NCI-H1436 treated with DMSO at 0.1 percent for 48 hours (cell line): ENCODE data around the gene CPLANE2.
"Not testable (repeated sequence)": the region's sequence is repeated elsewhere in the genome, so short reads cannot be mapped to it uniquely, and the experiment has no call there.

Experiments used
- DNase-seq: peaks from one replicate; lab custom pipeline; 2025; lab: John Stamatoyannopoulos, UW

Gene CPLANE2

DNA sequence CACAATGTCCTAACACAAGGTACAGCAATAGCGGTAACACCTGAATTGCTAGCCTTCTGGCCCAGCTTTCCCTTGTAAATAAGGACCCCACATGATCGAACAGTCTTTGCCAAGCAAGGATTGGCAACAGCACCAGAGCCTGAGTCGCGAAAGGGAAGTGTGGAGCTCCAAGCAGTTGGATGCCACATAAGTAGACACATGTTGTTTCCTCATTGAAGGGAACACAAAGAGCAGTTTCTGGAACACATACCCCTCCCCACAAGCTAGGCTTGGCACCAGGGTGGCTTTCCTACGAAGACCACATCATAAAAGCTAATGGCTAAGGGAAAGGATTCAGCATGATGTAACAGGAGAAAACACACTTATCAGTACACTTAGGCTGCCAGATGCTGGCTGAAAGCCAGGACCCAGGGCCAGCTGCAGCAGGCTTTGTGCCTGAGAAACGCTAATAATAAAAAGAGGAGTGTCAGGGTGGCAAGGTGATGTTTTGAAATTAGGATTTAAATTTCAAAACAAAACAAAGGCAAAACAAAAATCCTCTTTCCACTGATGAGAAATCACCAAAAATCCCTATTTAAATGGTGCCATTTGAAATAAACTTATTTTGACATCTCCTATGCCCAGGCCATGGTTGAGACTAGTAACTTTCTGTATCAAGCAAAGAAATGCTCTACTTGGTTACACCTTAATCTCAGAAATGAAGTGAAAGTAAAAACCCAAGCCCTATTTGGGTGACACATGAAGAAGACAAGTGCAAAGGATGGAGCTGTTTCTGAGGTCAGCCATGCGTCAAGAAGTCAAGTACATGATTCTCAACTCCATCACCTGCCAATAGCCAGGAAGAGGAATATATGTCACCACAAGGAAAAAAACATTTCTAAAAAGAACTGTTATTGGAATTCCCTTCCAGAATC is 11.9 kb upstream of the CPLANE2 start:
- peak; percentile 95 for DNase-seq

DNA sequence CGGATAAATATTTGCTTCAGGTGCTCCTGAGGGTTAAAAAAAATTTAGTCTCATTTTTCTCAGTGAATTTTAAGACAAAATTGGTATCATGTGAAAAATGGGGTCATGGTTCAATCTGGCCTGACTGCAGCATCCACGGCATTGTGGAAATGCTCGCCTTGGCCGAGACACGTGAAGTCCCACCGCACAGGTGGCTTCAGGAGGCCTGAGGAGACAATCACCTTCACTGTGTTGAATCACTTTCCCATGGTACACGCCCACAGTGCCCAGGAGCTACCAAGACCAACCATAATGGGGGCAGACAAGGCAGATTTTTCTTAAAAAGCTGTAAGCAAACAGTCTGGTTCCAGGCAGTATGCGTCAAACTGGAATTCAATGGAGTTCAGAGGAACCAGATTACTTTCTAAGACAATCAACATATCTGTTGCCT is 11.0 kb upstream of the CPLANE2 start:
- DNase-seq = no peak

DNA sequence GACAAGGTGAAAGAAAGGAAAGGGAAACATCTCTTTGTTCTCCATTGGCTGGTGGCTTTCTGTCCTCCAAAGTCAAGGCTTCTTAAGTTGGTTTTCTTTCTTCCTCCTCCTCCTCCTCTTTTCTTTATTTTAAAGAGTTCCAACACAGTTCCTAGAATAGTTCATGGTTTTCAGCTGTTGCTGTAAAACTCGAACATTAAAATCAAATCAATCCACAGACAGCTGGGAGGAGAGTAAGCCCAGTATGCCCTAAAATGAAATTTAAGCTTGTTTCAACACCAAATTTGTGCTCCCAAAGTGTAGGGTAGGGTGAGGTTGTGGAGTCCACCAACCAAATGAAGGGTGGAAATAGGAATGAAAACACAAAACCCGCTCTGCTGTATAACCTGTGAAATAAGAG is 10.5 kb upstream of the CPLANE2 start:
- DNase-seq = no peak

DNA sequence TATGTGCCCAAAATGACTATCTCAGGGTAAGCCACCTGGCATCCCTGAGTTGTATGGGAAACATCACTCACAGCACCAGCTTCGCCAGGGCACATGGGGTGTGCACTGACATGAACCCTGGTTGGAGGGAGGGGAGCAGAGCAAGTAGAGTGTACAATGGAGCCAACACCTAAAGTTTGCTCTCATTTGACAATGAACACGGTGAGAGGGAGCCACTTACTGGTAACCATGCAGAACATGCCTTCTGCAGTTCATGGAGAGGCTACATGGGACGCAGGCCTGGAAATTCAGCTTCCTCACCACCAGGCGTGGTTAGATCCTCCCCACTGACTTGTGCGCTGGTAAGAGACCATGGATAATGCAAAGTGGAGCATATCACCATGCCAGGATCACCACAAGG is 10.0 kb upstream of the CPLANE2 start:
- no peak for DNase-seq

DNA sequence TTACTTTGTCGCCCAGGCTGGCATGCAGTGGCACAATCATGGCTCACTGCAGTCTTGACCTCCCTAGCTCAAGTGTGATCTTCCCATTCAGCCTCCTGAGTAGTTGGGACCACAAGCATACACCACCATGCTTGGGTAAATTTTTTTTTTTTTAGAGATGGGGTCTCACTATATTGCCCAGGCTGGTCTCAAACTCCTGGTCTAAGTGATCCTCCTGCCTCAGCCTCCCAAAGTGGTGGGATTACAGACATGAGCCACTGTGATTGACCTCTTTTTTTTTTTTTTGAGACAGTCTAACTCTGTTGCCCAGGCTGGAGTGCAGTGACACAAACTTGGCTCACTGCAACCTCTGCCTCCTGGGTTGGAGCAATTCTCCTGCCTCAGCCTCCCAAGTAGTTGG is 9.3 kb upstream of the CPLANE2 start:
- DNase-seq = not testable (repeated sequence)

DNA sequence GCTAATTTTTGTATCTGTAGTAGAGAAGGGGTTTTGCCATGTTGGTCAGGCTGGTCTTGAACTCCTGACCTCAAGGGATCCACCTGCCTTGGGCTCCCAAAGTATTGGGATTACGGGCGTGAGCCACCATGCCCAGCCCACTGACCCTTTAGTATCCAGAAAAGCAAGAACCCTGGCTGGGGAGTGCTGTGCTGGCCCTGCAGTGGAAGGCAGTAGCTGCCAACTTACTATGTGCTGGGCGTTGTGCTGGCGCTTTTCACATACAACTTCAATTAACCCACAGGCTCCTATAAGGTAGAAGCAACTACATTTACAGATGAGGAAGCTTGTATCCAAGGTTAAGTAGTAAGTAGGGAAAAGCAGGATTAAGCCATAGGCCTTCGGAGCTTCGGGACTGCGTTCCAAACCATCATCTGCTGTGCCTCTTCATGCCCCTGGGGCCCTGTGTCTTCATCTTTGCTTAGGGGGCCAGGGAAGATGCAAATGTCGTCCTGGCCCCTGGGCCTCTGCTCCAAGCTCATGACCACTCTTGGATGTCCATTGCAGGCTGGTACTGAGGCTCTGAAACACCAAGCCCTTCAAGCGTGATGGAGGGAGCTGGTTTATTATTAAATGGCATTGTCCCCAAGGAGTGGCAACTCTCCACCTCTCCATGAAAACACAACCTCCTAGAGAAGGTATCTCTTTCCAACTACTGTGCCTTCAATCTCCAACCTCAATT is 8.7 kb upstream of the CPLANE2 start:
- no peak for DNase-seq

DNA sequence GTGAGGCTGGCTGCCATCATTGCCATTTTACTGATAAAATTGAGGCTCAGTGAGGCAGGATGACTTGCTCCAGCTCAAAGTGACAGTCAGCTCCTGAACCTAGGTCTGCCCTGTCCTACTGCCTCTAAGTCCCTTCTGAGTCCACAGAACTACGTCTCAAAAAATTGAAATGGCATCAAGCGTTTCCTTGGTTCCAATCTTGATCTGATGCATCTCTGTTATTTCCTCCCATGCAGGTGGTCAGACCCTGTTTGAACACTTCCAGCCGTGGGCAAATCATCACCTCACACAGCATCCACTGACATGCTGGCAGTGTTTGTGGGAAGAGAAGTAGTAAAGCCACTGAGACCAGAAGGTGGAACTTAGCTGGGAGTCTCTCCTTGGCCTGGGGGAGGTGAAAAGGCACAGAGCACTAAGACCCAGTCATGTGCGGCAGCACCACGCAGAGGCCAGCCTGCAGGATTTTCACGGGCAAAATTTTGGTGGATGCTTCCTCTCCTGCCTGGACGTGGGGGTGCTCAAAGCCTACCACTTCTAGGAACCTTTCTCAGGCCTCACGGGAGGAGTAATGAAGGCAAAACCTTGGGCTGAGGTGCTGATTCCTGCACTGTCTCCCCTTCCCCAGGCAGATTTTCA is 7.8 kb upstream of the CPLANE2 start:
- no peak for DNase-seq

DNA sequence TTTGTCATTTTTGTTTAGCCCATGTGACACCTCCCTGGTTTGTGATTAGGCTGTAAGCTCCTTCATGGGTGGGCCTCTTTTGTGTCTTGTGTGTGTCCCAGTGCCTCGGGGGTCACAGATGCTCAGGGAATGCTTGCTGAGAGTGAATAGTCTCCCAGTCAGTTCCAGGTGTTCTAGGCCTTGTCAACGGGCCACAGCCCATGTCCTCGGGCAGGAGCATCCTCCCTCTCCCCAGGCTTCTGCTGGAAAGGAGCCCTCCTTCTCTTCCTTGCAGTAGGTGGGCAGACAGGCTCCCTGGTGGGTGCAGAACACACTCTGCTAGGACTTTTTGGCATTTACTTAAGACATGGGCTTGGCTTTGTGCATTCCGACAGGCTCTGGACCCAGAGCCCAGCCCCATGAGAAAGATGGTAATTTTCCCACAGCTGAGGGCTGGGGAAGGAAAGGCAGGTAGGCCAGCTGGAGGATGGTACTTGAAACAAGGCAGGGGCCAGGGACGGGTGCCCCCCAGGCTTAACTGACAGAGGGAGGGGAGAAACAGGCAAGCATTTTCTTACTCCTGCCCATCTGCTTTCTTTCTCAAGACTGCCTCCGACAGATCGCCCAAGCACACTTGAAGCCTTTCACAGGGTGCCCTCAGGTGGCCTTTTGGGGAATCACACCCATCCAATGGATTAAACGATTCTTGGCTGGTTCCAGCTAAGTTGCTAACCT is 7.1 kb upstream of the CPLANE2 start:
- no peak for DNase-seq

DNA sequence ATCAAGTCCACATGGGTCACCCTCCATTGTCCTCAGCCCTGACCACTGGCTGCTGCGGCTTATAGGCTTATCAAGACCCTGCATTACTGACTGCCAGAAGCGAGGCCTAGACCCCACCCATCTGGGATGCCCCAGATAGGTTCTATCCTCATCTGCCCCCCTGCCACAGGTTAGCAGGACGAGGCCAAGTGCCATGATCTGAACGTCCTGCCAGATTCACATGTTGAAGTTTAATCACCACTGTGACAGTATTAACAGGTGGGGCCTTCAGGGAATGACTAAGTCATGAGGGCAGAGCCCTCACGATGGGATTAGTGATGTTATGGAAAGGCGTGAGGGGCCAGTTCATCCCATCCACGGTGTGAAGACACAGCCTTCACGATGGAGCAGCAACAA is 6.2 kb upstream of the CPLANE2 start:
- DNase-seq = no peak

DNA sequence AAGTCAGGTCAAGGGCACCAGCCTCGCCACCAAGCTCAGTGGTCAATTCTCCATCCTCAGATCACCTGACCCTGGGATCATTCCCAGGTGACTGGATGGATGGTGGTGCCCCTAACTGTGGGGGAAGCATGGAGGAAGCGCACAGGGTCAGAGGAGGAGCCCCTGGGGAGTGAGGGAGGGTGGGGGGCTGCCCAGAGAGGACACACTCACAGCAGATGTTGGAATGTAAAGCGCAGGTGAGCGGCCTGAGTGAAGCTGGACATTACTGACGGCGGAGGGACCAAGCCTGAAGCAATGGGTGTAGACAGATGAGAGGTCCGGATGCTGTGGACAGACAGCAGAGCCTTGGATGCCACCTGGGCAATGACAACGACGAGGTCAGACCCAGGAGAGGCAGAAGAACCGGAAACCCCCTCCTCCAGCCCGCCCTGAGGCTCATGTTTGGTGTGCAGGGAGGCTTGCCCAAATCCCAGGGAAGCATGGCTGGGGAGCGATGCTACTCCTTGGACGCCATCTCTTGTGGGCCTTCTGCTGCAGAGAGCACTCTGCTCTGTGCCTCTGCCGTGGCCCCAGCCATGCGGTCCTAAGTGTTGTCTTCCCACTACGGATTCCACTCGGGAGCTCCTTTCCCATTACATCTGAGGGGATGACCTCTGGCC is 5.7 kb upstream of the CPLANE2 start:
- no peak for DNase-seq

DNA sequence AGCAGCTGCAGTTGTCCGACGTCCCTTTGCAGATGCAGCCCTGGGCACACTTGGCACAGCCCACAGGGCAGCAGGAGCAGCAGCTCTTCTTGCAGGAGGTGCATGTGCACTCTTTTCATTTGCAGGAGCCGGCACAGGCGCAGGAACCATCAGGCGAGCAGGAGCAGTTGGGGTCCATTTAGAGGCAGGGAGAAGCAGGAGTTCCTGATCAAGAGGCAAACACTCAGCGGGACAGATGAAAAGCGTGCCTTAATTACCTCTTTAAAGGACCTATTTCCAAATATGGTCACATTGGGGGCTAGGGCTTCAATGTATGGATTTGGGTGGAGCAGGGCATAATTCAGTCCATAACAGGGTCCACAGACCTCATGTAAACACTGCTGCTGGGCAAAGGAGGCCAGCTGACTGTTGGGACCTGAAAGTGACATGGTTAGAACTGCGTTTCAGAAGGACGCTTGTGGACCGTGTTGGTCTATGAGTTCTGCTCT is 4.3 kb upstream of the CPLANE2 start:
- DNase-seq = no peak

DNA sequence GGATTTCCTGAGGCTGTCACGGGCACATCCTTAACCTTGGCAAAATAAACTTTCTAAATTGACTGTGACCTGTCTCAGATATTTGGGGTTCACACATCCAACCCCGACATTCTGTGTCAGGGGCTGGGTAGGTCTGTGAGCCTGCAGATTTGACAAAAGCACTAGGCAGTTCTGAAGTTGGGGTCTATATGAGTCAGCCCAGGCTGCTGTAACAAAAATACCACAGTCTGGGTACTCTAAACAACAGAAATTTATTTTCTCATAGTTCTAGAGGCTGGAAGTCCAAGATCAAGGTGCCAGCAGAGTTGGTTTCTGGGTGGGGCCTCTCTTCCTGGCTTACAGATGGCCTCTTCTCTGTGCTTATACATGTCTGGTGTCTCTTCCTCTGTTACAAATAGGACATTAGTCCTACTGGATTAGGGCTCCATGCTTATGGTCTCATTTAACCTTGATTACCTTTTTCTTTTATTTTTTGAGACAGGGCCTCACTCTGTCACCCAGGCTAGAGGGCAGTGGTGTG is 3.0 kb upstream of the CPLANE2 start:
- DNase-seq = no peak

DNA sequence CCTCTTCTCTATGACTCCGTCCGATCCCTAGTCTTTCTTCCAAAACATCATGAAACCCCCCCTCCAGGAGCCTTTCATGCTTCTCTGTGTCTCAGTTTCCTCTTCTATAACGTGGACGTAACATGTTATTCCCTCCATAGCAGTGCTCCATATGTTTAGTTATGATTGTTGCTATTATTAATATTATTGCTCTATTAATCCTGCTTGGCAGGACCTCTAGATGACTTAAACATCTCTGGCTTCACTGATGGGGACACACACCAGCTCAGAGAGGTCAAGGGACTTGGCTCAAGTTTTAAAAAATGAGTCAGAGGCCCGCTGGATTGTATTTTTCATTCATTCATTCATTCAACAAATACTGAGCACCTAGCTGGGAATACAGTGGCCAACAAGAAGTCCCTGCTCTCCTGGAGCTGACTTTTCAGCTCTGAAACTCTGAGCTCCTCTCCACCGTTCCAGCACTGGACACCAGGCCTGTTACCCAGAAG is 404 bp upstream of the CPLANE2 start:
- DNase-seq = no peak

DNA sequence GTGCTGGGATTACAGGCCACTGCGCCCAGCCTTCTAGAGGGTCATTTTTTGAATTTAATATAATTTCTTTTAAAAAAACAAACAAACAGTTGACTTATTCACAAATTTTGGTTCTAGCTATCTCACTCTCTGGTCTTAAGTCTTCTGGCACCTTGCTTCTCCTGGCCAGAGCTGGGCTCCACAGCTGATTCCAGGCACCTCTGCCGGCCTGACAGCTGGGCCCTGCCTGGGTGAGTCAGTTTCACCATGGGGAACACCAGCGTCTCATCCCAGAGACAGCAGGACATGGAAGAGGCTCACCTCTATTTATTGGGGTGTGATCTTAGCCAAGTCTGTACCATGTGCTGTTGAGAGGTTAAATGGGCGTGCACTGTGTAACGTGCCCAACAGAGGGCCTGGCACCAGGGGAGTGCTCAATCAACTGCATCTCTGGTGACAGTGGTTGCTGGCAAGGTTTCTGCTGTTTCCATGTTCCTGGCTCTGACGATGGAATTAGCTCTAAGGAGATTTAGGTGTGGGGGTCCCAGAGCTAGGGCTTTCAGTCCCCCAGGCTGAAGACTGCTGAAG is 956 bp downstream of the CPLANE2 start:
- DNase-seq = no peak

DNA sequence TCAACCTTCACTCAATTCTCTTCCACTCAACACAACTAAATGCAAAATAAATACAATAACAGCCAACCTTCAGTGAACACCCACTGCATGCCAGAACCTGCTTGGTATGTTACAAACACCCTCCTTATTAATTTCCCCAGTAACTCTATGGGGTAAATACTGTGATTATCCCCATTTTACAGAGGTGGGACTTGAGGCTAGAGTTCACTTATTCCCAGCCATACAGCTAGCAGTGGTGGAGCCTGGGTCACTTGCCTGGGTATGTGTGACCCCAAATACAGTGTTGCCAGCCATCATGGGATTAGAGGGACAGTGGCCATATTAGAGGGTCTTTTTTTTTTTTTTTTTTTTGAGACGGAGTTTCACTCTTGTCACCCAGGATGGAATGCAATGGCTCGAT is 1.6 kb downstream of the CPLANE2 start:
- DNase-seq = no peak

DNA sequence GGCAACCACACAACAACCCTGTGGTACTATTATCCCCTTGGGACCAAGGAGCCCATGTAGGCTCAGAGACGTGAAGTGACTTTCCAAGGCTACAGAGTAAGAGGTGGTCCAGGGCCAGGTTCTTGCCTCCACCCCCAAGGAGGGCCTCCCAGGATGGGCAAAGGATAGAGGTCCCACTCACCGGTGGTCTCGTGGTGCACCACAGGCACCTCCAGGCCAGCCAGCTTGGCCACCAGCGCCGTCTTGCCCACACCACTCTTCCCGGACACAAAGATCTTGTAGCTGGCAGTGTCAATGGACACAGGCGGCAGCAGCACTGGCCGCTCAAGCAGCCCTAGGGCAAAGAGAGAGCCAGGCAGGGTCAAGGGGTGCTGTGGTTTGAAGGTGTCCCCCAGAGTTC is 3.6 kb downstream of the CPLANE2 start:
- no peak for DNase-seq

DNA sequence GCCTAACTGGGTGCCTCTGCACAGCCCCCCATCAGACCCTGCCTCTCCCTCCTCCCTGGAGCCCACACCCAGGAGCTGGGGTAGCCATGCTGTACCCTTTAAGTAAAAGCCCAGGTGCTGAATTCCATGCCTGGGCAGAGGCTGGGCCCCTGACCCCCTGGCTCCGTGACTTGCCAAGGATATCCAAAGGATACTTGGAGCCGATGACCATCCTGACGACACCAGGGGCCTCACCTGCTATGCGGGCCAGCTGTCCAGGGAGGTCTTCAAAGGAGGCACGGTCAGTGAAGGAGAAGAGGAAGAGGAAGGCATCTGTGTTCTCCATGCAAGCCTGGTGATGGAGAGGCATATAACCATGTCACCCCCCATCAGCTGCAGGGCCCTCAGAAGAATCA is 4.7 kb downstream of the CPLANE2 start:
- DNase-seq = no peak

DNA sequence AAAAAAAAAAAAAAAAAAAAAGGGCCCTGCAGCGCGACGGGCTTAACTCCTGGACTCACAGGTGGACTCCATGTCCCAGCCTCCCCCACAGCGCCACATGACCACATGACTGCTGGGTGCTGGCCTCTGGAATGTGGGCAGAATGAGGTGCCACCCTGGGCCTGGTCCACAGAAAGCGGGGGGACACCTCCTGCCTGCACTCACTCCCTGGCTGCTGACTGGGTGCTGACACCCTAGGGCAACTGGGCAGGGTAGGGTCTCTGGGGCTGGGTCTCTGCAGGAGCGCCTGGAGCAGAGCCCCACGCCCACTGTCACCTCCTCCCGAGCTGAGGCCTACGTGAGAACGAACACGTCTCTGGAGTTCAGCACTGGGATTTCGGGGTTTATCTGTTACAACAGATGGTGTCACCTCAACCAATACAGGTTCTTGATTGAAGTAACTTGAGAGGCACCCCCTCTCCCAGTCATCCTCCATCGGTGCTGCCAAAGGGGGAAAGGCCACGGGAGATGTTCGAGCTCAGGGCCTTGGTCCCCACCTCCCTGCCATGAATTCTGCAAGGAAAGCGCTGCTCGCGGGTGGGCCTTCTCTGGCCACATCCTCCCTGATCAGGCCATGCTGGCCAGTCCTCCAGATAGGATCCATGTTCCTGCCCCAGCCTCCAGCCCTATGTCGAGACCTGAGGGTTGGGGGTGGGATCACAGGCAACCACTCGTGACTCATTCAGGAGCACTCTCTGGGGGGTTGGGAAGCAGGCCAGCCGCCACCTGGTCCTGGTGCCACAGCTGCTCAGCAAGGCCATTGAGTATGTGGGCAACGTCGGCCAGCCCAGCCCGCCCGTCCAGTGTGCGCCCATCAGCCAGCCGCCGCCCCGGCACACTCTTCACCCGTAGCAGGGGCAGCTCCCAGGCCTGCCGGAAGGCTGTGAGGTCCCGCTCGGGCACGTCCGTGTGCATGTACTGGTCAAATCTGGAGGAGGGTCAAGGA is 5.4 kb downstream of the CPLANE2 start:
- DNase-seq = no peak

DNA sequence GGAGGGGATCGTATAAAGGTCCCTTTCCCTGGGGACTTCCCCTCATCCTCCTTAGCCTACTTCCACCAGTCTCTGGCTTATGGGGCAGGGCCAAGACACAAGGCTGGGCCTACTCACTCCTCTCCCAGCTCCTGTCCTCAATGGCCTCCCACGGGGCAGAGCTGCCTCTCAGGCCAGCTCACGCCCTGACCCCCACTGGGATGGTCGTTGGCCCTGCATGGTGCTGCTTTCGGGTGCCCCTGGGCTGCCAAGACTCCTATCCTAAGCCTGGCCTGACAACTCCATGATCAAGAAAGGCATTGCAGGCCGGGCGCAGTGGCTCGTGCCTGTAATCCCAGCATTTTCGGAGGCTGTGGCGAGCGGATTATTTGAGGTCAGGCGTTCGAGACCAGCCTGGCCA is 6.2 kb downstream of the CPLANE2 start:
- no peak for DNase-seq
